Osteoblast (primary cell): Measurements from ENCODE around the gene AUH. TPM values are rescaled to one million over a fixed set of nuclear protein-coding genes. Genes with fewer than 3 reads are reported as not detected.

ENCODE experiments used
- DNase-seq: peaks from one replicate; pipeline ENCODE4 v3.0.0; 2011; ENCODE audit warnings: low spot score, mixed read lengths; ENCODE audit not compliant: insufficient read length; ENCODE audit errors: missing footprints
- H2AFZ ChIP-seq: 2 replicates; pipeline ENCODE4 v1.6.0; 2011; ENCODE audit warnings: mild to moderate bottlenecking, low read length
- H3K27ac ChIP-seq: 2 replicates; pipeline ENCODE4 v1.5.1; 2011; ENCODE audit warnings: mild to moderate bottlenecking, low read depth, low read length, moderate library complexity
- H3K27me3 ChIP-seq: 2 replicates; pipeline ENCODE4 v1.6.0; 2012; ENCODE audit warnings: mild to moderate bottlenecking, control low read depth, inconsistent platforms, low read length, moderate library complexity; ENCODE audit not compliant: insufficient read depth
- H3K36me3 ChIP-seq: 2 replicates; pipeline ENCODE4 v1.5.1; 2011; ENCODE audit warnings: mild to moderate bottlenecking, low read length, control low read depth, moderate library complexity; ENCODE audit not compliant: insufficient read depth
- H3K4me1 ChIP-seq: 2 replicates; pipeline ENCODE4 v1.5.1; 2011; ENCODE audit warnings: mild to moderate bottlenecking, low read length, control low read depth, moderate library complexity; ENCODE audit not compliant: insufficient read depth
- H3K4me2 ChIP-seq: 2 replicates; pipeline ENCODE4 v1.6.0; 2011; ENCODE audit warnings: mild to moderate bottlenecking, low read length; ENCODE audit not compliant: insufficient read depth
- H3K4me3 ChIP-seq: fragments of 200-600 bp; sonication (generic); 3 replicates; pipeline ENCODE4 v1.5.1; 2012; ENCODE audit warnings: mild to moderate bottlenecking, low read length, inconsistent platforms; ENCODE audit not compliant: insufficient read depth
- H3K79me2 ChIP-seq: 2 replicates; pipeline ENCODE4 v1.6.0; 2012; ENCODE audit warnings: mild to moderate bottlenecking, low read length, control low read depth, inconsistent platforms; ENCODE audit not compliant: insufficient read depth
- H3K9me3 ChIP-seq: 2 replicates; pipeline ENCODE4 v1.5.1; 2011; ENCODE audit warnings: low read depth, low read length, control low read depth
- H4K20me1 ChIP-seq: 2 replicates; pipeline ENCODE4 v1.6.0; 2012; ENCODE audit warnings: mild to moderate bottlenecking, low read length, control low read depth; ENCODE audit not compliant: insufficient read depth
- CTCF ChIP-seq: IDR thresholded peaks from 2 replicates; pipeline ENCODE4 v1.5.1; 2011; ENCODE audit warnings: mild to moderate bottlenecking, low read depth, low read length, moderate library complexity; ENCODE audit errors: extremely low read depth
- total RNA-seq: library from RNA; depleted of rRNA; stranded (reverse); fragments of >200 nt; gene quantifications from 2 replicates; pipeline ENCODE4 v1.2.3, GENCODE V29; 2012

The AUH gene
- total RNA-seq, 1 donor: 17.0 TPM

- peaks cover 8% of the 10 kb centered on the region for H3K4me1 ChIP-seq
- no peak for TF ChIP-seq CTCF
- no peak overlapping the region for H3K27ac ChIP-seq
- no peak for DNase-seq
- H3K9me3 ChIP-seq: no peaks in the 10 kb centered on the region
- no peak overlapping the region for H2AFZ ChIP-seq
- H3K27me3 ChIP-seq: no peaks in the 10 kb centered on the region
- H3K4me2 ChIP-seq: no peak overlapping the region
- no peaks in the 10 kb centered on the region for H4K20me1 ChIP-seq
- H3K4me3 ChIP-seq: no peak overlapping the region
- no peaks in the 10 kb centered on the region for H3K36me3 ChIP-seq
- no peaks in the 10 kb centered on the region for H3K79me2 ChIP-seq
Observed at GRCh38 chr9:91386765-91387164, 25.0 kb upstream of the AUH start.

- TF ChIP-seq CTCF: no peak
- Histone ChIP-seq H3K79me2 (no peaks in the 10 kb centered on the region), H3K27ac (no peak overlapping the region), H3K4me1 (no peaks in the 10 kb centered on the region), H3K4me2 (no peak overlapping the region), H3K9me3 (no peaks in the 10 kb centered on the region), H4K20me1 (no peaks in the 10 kb centered on the region), H3K27me3 (no peaks in the 10 kb centered on the region), H3K4me3 (no peak overlapping the region), H3K36me3 (no peaks in the 10 kb centered on the region), H2AFZ (no peak overlapping the region)
- no peak for DNase-seq
Observed at GRCh38 chr9:91384954-91385353, 23.2 kb upstream of the AUH start.

GRCh38 chr9:91383577-91383976 is 21.9 kb upstream of the AUH start:
- Histone ChIP-seq H3K9me3 (no peaks in the 10 kb centered on the region), H3K27ac (no peak overlapping the region), H3K4me2 (no peak overlapping the region), H2AFZ (no peak overlapping the region), H4K20me1 (no peaks in the 10 kb centered on the region), H3K36me3 (no peaks in the 10 kb centered on the region), H3K79me2 (no peaks in the 10 kb centered on the region), H3K27me3 (no peaks in the 10 kb centered on the region), H3K4me1 (peaks cover 3% of the 10 kb centered on the region), H3K4me3 (no peak overlapping the region)
- TF ChIP-seq CTCF: no peak
- no peak for DNase-seq

GRCh38 chr9:91382298-91382697 is 20.6 kb upstream of the AUH start:
- H3K27ac ChIP-seq: no peak overlapping the region
- no peak for TF ChIP-seq CTCF
- H3K9me3 ChIP-seq: no peaks in the 10 kb centered on the region
- H3K27me3 ChIP-seq: no peaks in the 10 kb centered on the region
- H3K36me3 ChIP-seq: no peaks in the 10 kb centered on the region
- H3K79me2 ChIP-seq: no peaks in the 10 kb centered on the region
- H3K4me2 ChIP-seq: no peak overlapping the region
- no peaks in the 10 kb centered on the region for H4K20me1 ChIP-seq
- H3K4me1 ChIP-seq: peaks cover 5% of the 10 kb centered on the region
- no peak for DNase-seq
- H2AFZ ChIP-seq: no peak overlapping the region
- no peak overlapping the region for H3K4me3 ChIP-seq
